HG03060 (cell line): ENCODE measurements around the gene LNX2.

ENCODE experiments used
- ATAC-seq: cut with Tn5 transposase; IDR thresholded peaks from one replicate; pipeline ENCODE4 v1.9.1; 2021; ENCODE audit warnings: low read depth, moderate number of reproducible peaks; ENCODE audit not compliant: unreplicated experiment

Gene LNX2

GRCh38 chr13:27516103-27516502 is 104.2 kb downstream of the LNX2 start:
- no peak for ATAC-seq

- no peak for ATAC-seq
Measured at GRCh38 chr13:27510082-27510481, 110.2 kb downstream of the LNX2 start.

- ATAC-seq, result no peak
Measured at GRCh38 chr13:27508802-27509201, 111.5 kb downstream of the LNX2 start.

- no peak for ATAC-seq
Measured at GRCh38 chr13:27505792-27506191, 114.5 kb downstream of the LNX2 start.

DNA sequence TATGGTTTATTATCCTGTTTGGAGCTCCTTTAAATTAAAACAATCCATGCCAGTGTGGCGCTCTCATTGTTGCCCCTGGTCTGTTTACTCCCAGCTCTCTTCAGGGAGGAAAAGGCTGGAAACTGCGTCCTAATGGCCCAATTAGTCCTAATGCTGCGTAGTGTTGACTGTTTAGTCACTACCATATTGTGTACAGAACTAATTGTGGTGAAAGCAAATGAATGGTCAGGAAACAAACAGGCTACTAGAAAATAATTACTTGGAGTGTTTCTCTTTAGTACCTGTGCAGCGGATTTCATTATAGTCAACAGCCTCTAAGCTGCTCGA is 115.5 kb downstream of the LNX2 start:
- no peak for ATAC-seq

DNA sequence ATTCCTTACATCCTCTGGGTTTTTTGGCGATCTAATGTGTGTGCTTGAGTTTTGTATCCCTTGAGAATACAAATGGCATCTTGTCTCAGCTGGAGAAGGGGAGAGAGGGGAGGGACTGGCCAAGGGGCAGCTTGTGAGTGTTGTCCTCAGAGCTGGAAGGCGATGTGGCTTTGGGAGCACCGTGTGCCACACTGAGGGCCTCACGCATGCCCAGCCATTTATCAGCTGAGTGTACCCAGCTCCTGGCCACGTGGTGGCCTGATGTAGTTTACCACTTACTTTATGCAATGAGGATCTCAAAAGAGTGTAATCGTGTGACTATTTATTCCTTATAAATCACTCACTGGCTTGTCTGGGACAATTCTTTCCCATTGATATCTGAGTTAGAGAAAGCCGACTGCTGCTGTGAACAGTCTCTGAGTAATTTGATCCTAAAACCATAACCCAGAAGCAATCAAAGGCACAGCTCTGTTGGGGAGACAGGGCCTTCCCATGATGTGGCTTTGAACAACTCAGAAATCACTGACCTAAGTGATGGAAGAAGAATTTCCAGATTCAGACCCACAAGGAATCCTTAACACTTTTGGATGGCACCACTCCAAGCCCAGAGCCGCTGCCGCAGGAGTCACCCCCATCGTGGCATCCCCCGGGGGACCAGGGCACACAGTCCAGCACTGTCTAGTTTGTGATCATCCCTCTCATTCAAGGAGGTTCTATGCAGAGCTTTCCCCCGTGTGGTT is 116.0 kb downstream of the LNX2 start:
- ATAC-seq, result no peak

- no peak for ATAC-seq
Measured at GRCh38 chr13:27500806-27501534, 119.4 kb downstream of the LNX2 start.

DNA sequence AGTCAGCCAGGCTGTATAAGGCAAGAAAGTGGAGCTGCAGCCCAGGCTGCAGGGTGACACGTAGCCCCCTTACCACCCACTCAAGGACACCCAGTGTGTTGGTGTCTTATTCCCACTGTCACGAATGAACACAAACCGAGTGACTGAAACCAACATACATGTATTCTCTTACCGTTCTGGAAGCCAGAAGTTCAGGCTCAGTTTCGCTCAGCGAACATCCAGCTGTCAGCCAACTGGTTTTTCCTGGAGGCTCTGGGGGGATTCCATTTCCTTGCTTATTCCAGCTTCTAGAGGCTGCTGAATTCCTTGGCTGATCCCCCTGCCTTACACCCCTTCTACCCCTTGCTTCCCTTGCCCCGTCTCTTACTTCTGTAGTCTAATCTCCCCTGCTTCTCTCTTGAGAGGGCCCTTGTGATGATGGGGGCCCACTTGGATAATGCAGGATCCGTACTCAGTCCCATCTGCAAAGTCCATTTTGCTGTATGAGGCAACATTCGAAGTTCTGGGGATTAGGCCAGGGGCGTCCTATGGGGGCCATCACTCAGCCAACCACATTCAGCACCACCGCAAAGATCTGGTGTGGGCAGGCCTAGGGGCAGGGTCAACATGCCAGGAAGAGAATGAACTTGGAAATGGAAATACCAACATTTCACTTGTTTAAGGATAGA is 122.6 kb downstream of the LNX2 start:
- ATAC-seq, result no peak

GRCh38 chr13:27496536-27497273 is 123.6 kb downstream of the LNX2 start:
- ATAC-seq, result no peak

- ATAC-seq, result no peak
Measured at GRCh38 chr13:27496006-27496405, 124.3 kb downstream of the LNX2 start.
